Measurements from ENCODE around the gene NRAP. TPM values are rescaled to one million over a fixed set of nuclear protein-coding genes. Genes with fewer than 3 reads are reported as not detected.

Gene NRAP, protein sequence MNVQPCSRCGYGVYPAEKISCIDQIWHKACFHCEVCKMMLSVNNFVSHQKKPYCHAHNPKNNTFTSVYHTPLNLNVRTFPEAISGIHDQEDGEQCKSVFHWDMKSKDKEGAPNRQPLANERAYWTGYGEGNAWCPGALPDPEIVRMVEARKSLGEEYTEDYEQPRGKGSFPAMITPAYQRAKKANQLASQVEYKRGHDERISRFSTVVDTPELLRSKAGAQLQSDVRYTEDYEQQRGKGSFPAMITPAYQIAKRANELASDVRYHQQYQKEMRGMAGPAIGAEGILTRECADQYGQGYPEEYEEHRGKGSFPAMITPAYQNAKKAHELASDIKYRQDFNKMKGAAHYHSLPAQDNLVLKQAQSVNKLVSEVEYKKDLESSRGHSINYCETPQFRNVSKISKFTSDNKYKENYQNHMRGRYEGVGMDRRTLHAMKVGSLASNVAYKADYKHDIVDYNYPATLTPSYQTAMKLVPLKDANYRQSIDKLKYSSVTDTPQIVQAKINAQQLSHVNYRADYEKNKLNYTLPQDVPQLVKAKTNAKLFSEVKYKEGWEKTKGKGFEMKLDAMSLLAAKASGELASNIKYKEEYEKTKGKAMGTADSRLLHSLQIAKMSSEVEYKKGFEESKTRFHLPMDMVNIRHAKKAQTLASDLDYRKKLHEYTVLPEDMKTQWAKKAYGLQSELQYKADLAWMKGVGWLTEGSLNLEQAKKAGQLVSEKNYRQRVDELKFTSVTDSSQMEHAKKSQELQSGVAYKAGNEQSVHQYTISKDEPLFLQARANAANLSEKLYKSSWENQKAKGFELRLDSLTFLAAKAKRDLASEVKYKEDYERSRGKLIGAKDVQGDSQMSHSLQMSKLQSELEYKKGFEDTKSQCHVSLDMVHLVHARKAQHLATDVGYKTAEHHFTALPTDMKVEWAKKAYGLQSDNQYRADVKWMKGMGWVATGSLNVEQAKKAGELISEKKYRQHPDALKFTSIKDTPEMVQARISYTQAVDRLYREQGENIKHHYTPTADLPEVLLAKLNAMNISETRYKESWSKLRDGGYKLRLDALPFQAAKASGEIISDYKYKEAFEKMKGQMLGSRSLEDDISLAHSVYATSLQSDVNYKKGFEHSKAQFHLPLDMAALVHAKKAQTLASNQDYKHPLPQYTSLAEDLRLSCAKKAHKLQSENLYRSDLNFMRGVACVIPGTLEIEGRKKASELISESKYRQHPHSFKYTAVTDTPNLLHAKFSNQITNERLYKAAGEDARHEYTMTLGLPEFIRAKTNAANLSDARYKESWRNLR (N-terminal part only)
- total RNA-seq, result 27.1 TPM

DNA sequence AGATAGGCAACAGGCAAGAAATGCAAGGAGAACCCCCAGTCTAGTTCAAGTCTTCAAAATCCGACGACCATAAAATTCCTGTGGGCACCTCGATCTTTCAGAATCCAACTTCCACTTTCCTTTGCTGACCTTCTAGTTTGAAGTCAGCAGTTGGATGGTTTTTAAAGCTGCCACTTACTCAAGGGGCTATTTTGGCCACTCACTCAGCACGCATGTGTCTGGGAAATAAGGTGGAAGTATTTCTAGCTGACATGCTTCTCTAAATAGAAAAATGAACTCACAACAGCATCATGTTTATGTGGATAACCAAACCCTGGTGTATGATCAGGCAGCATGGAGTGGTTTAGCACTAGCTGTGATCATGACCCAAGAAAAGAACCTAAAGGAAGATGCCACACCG is at the start of gene NRAP:
Gene NRAP, minus strand, starts transcription at position 134 of the 400 bp plus-strand sequence. CDS start 159 bp downstream, outside the sequence.
- H3K36me3 ChIP-seq (ENCODE audit: control insufficient read depth in 3 of 3, insufficient read depth in 3 of 3, low read length in 3 of 3), result peaks cover 7 to 20% (median 8%) of the 10 kb centered on the region in 3 donors
- peak within 1 kb of the TSS; percentile 75 to 88 (median 85) for H3K4me3 ChIP-seq (ENCODE audit: low read length in 3 of 3)
- H3K27me3 ChIP-seq (ENCODE audit: control insufficient read depth in 3 of 3, insufficient read depth in 3 of 3, low read length in 3 of 3), result no peaks in the 10 kb centered on the region
- peak within 1 kb of the TSS; percentile 98 for H3K27ac ChIP-seq (ENCODE audit: low read depth, low read length)
- H3K9ac ChIP-seq (ENCODE audit: low read depth in 1 of 3, low read length in 3 of 3), result peak within 1 kb of the TSS; percentile 84 to 95 (median 94)
- H3K4me1 ChIP-seq (ENCODE audit: control insufficient read depth in 3 of 3, insufficient read depth in 3 of 3, low read length in 3 of 3), result peaks cover 23 to 42% (median 29%) of the 10 kb centered on the region in 3 donors
- H3K9me3 ChIP-seq (ENCODE audit: control insufficient read depth in 3 of 3, low read length in 3 of 3), result no peaks in the 10 kb centered on the region

DNA sequence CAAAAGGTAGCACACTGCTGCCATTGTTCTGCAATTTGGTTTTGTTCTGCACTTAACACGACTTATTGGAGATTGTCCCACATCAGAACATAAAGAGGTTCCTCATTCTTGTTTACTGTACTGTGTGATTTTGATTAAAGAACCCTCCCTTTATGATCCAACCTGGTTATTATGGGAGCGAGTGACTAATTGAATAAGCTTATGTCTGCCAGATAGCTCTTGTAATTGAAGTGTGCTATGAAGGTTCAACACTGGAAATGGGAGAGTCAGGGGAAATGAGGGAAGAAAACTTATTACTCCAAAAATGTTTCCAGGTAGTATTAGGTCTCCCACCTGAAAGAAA is 49.8 kb upstream of the NRAP start:
- H3K9me3 ChIP-seq (ENCODE audit: control insufficient read depth in 3 of 3, low read length in 3 of 3), result no peaks in the 10 kb centered on the region
- H3K27ac ChIP-seq (ENCODE audit: low read depth, low read length), result no peak overlapping the region
- H3K36me3 ChIP-seq (ENCODE audit: control insufficient read depth in 3 of 3, insufficient read depth in 3 of 3, low read length in 3 of 3), result peaks cover 0 to 7% (median 0%) of the 10 kb centered on the region in 3 donors
- H3K4me3 ChIP-seq (ENCODE audit: low read length in 3 of 3), result no peak overlapping the region
- peaks cover 0 to 2% (median 2%) of the 10 kb centered on the region in 3 donors for H3K4me1 ChIP-seq (ENCODE audit: control insufficient read depth in 3 of 3, insufficient read depth in 3 of 3, low read length in 3 of 3)
- H3K9ac ChIP-seq (ENCODE audit: low read depth in 1 of 3, low read length in 3 of 3), result no peak overlapping the region
- H3K27me3 ChIP-seq (ENCODE audit: control insufficient read depth in 3 of 3, insufficient read depth in 3 of 3, low read length in 3 of 3), result no peaks in the 10 kb centered on the region

DNA sequence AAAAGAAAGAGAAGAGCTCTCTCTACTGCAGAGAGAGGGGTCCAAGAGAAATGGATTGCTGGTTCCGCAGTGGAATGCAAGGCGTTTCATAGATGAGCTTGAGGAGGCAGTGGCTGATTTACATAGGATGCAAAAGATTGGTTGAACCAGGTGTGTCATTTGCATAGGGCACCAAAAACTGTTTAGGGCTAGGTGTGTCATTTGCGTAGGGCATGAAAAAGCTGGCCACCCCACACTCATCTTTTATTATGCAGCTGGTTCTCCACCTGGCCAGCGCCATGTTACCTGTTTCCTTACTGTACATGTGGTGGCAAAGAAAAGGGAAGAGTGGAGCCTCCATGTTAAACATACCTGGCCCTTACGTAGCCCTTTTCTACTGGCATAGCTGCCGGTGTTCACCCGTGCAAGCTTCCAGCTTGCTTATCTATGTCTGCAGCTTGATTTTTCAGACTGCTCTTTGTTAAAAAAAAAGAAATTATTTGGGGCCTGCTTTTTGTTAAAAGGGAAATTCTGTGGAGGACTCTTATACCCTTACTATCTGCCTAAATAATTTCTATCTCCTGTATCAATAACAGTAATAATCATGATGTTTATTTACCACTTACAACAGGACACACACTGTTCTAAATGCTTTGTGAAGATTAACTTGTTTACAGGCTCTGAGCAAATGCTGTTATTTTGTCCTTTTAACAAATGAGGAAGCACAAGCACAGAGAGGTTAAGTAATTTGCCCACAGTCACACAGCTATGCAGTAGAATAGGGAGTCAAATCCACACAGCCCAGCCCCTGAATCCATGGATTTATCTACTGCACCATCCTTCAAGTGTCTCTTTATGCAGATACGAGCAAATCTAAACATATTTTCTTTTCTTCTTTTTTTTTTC is 49.2 kb upstream of the NRAP start:
- Histone ChIP-seq H3K27ac (ENCODE audit: low read depth, low read length) (no peak overlapping the region), H3K4me1 (ENCODE audit: control insufficient read depth in 3 of 3, insufficient read depth in 3 of 3, low read length in 3 of 3) (peaks cover 0 to 2% (median 2%) of the 10 kb centered on the region in 3 donors), H3K9me3 (ENCODE audit: control insufficient read depth in 3 of 3, low read length in 3 of 3) (no peaks in the 10 kb centered on the region), H3K9ac (ENCODE audit: low read depth in 1 of 3, low read length in 3 of 3) (no peak overlapping the region), H3K36me3 (ENCODE audit: control insufficient read depth in 3 of 3, insufficient read depth in 3 of 3, low read length in 3 of 3) (peaks cover 0 to 7% (median 0%) of the 10 kb centered on the region in 3 donors), H3K27me3 (ENCODE audit: control insufficient read depth in 3 of 3, insufficient read depth in 3 of 3, low read length in 3 of 3) (no peaks in the 10 kb centered on the region), H3K4me3 (ENCODE audit: low read length in 3 of 3) (no peak overlapping the region)

DNA sequence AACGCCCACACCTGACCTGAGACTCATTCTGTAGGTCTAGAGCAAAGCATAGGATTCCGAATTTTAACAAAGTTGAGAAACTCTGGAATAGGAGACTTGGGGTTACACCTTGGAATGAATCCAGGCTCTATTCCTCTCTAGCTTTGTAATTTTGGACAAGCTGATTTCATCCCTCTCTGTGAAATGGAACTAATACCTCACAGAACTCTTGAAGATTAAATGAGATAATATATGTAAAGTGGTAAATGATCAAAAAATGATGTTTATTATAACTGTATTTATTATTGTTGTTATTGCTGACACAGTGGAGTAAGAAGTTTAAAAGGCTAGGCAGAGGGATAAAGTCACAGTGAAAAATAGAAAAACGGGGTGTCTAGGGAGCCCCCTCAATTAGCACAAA is 48.2 kb upstream of the NRAP start:
- no peak overlapping the region for H3K27ac ChIP-seq (ENCODE audit: low read depth, low read length)
- peaks cover 0 to 3% (median 0%) of the 10 kb centered on the region in 3 donors for H3K36me3 ChIP-seq (ENCODE audit: control insufficient read depth in 3 of 3, insufficient read depth in 3 of 3, low read length in 3 of 3)
- no peaks in the 10 kb centered on the region for H3K9me3 ChIP-seq (ENCODE audit: control insufficient read depth in 3 of 3, low read length in 3 of 3)
- no peak overlapping the region for H3K9ac ChIP-seq (ENCODE audit: low read depth in 1 of 3, low read length in 3 of 3)
- peaks cover 2 to 5% (median 2%) of the 10 kb centered on the region in 3 donors for H3K4me1 ChIP-seq (ENCODE audit: control insufficient read depth in 3 of 3, insufficient read depth in 3 of 3, low read length in 3 of 3)
- H3K27me3 ChIP-seq (ENCODE audit: control insufficient read depth in 3 of 3, insufficient read depth in 3 of 3, low read length in 3 of 3), result no peaks in the 10 kb centered on the region
- no peak overlapping the region for H3K4me3 ChIP-seq (ENCODE audit: low read length in 3 of 3)

DNA sequence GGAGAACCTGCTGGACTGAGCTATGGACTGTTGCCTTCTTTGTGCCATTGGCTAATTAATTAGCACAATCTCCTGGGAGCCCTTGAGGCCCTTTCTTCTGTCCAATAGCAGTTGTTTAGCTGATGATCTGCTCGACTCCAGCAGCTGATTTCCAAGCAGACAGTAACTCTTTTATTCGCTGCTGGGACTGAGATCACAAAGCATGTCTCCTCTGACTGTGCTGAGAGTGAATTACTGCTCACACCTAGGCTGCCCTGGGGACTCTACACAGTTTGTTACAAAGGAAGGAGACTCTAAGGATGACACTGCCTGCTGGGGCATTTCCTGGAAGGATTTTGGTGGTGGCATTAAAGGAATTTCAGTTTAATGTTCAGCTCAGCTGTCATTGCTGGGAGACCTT is 47.3 kb upstream of the NRAP start:
- peaks cover 0 to 3% (median 0%) of the 10 kb centered on the region in 3 donors for H3K36me3 ChIP-seq (ENCODE audit: control insufficient read depth in 3 of 3, insufficient read depth in 3 of 3, low read length in 3 of 3)
- H3K4me3 ChIP-seq (ENCODE audit: low read length in 3 of 3), result no peak overlapping the region
- H3K27ac ChIP-seq (ENCODE audit: low read depth, low read length), result no peak overlapping the region
- H3K9ac ChIP-seq (ENCODE audit: low read depth in 1 of 3, low read length in 3 of 3), result no peak overlapping the region
- no peaks in the 10 kb centered on the region for H3K27me3 ChIP-seq (ENCODE audit: control insufficient read depth in 3 of 3, insufficient read depth in 3 of 3, low read length in 3 of 3)
- H3K4me1 ChIP-seq (ENCODE audit: control insufficient read depth in 3 of 3, insufficient read depth in 3 of 3, low read length in 3 of 3), result peaks cover 2 to 8% (median 5%) of the 10 kb centered on the region in 3 donors
- H3K9me3 ChIP-seq (ENCODE audit: control insufficient read depth in 3 of 3, low read length in 3 of 3), result no peaks in the 10 kb centered on the region

DNA sequence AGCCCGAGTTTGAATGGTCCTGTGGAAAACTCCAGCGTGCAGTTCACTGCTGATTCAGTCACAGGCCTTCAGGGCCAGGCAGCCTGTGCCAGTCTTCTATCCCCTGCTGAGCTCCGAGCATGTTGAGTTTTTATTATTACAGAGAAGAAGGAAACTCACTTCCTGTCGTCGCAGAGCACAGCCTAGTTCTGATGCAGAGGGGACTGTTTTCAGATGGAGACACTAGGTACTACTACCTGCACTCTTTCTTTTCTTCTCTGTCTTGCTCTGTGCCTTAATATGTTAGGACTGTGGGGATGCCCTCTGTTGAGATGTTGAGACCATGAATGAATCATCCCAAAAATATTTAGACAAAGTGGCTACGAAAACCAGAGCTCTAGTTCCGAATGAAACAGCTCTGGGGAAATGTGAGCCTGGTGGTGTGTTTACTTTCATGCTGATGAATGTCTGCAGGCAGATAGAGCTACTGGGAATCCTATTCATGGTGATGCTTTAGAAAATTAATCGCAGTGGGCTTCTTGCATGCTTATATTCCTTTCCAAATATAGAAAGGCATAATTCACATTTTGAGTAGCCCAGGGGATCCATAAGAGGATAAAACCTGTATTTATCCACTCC is 45.5 kb upstream of the NRAP start:
- no peaks in the 10 kb centered on the region for H3K27me3 ChIP-seq (ENCODE audit: control insufficient read depth in 3 of 3, insufficient read depth in 3 of 3, low read length in 3 of 3)
- peaks cover 2 to 8% (median 5%) of the 10 kb centered on the region in 3 donors for H3K4me1 ChIP-seq (ENCODE audit: control insufficient read depth in 3 of 3, insufficient read depth in 3 of 3, low read length in 3 of 3)
- H3K27ac ChIP-seq (ENCODE audit: low read depth, low read length), result no peak overlapping the region
- no peak overlapping the region for H3K4me3 ChIP-seq (ENCODE audit: low read length in 3 of 3)
- no peak overlapping the region for H3K9ac ChIP-seq (ENCODE audit: low read depth in 1 of 3, low read length in 3 of 3)
- peaks cover 0 to under 1% (median 0%) of the 10 kb centered on the region in 3 donors for H3K36me3 ChIP-seq (ENCODE audit: control insufficient read depth in 3 of 3, insufficient read depth in 3 of 3, low read length in 3 of 3)
- no peaks in the 10 kb centered on the region for H3K9me3 ChIP-seq (ENCODE audit: control insufficient read depth in 3 of 3, low read length in 3 of 3)

DNA sequence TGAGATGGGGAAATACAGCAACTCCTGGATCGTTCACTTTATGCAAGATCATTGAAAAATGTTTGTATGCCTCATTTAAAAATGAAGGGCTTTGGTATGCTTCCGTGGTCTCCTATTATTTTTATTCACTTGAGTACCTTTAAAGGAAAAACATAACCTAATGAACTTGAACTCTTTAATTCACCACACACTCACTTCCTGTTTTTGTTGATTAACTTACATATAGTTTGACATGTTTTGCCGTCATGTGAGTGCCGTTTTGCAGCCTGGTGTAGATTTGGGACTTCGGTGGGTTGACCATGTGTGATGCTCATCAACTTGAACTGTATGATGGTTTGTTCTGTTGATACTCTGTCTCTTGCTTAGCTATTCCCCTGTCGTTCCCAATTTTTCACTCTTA is 44.8 kb upstream of the NRAP start:
- Histone ChIP-seq H3K9me3 (ENCODE audit: control insufficient read depth in 3 of 3, low read length in 3 of 3) (no peaks in the 10 kb centered on the region), H3K4me3 (ENCODE audit: low read length in 3 of 3) (no peak overlapping the region), H3K27ac (ENCODE audit: low read depth, low read length) (no peak overlapping the region), H3K36me3 (ENCODE audit: control insufficient read depth in 3 of 3, insufficient read depth in 3 of 3, low read length in 3 of 3) (peaks cover 0 to 3% (median 2%) of the 10 kb centered on the region in 3 donors), H3K27me3 (ENCODE audit: control insufficient read depth in 3 of 3, insufficient read depth in 3 of 3, low read length in 3 of 3) (no peaks in the 10 kb centered on the region), H3K9ac (ENCODE audit: low read depth in 1 of 3, low read length in 3 of 3) (no peak overlapping the region), H3K4me1 (ENCODE audit: control insufficient read depth in 3 of 3, insufficient read depth in 3 of 3, low read length in 3 of 3) (peaks cover 2 to 8% (median 5%) of the 10 kb centered on the region in 3 donors)

DNA sequence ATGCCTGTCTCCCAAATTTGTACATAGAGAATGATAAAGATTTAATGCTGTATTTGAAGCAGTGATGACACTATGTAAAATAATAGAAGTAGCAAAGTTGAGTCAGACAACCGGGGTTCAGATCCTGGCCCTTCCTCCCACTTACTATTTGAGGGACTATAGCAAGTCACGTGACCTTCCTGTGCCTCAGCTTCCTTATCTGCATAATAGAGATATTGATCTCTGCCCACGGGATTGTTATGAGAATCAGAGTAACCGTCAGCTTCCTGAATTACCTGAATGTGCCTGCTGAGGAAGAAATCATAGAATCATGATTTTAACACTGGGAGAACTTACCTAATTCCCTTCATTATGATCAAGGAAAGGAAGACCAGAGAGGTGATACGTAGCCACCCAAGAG is 42.8 kb upstream of the NRAP start:
- no peaks in the 10 kb centered on the region for H3K9me3 ChIP-seq (ENCODE audit: control insufficient read depth in 3 of 3, low read length in 3 of 3)
- H3K4me1 ChIP-seq (ENCODE audit: control insufficient read depth in 3 of 3, insufficient read depth in 3 of 3, low read length in 3 of 3), result peaks cover 2 to 8% (median 5%) of the 10 kb centered on the region in 3 donors
- no peak overlapping the region for H3K4me3 ChIP-seq (ENCODE audit: low read length in 3 of 3)
- H3K27me3 ChIP-seq (ENCODE audit: control insufficient read depth in 3 of 3, insufficient read depth in 3 of 3, low read length in 3 of 3), result no peaks in the 10 kb centered on the region
- H3K36me3 ChIP-seq (ENCODE audit: control insufficient read depth in 3 of 3, insufficient read depth in 3 of 3, low read length in 3 of 3), result peaks cover 0 to 4% (median 2%) of the 10 kb centered on the region in 3 donors
- H3K27ac ChIP-seq (ENCODE audit: low read depth, low read length), result no peak overlapping the region
- H3K9ac ChIP-seq (ENCODE audit: low read depth in 1 of 3, low read length in 3 of 3), result no peak overlapping the region
